Spinal cord (tissue), 10 donors: ENCODE results near the gene SLC8A3. TPM values are rescaled to one million over a fixed set of nuclear protein-coding genes. Genes with fewer than 3 reads are reported as not detected.

Experiments
- DNase-seq, 6 donors: peaks; one replicate each; pipeline versions ENCODE4 v3.0.0 to v3.0.0-alpha.2; 2013 to 2015; ENCODE audit warnings: low spot score in 6 of 6, low read depth in 4 of 6
- H3K27ac ChIP-seq: one replicate; pipeline ENCODE4 v1.5.1; 2013; ENCODE audit warnings: low read depth, low read length, control low read depth
- H3K27me3 ChIP-seq: one replicate; pipeline ENCODE4 v1.6.1; 2013; ENCODE audit warnings: low read length; ENCODE audit not compliant: control insufficient read depth, insufficient read depth
- H3K36me3 ChIP-seq: one replicate; pipeline ENCODE4 v1.6.1; 2013; ENCODE audit warnings: low read length; ENCODE audit not compliant: control insufficient read depth, insufficient read depth
- H3K4me1 ChIP-seq: one replicate; pipeline ENCODE4 v1.6.1; 2013; ENCODE audit warnings: low read length; ENCODE audit not compliant: control insufficient read depth, insufficient read depth
- H3K4me3 ChIP-seq: one replicate; pipeline ENCODE4 v1.5.1; 2013; ENCODE audit warnings: low read depth, low read length, control low read depth
- H3K9me3 ChIP-seq: one replicate; pipeline ENCODE4 v1.6.1; 2013; ENCODE audit warnings: low read length; ENCODE audit not compliant: control insufficient read depth, insufficient read depth
- WGBS: methylation state at CpG from one replicate; pipeline ENCODE4 v1.1.5; 2013; ENCODE audit warnings: missing lambda C conversion rate; ENCODE audit not compliant: insufficient coverage; 5-methylcytosine and 5-hydroxymethylcytosine counted together
- polyA plus RNA-seq, 2 donors: library from polyadenylated mRNA; unstranded; fragments of 120-200 nt; gene quantifications; one replicate each; pipeline ENCODE4 v1.2.1, GENCODE V29; 2013; ENCODE audit not compliant: insufficient read length in 2 of 2
- total RNA-seq, 2 donors: library from RNA; depleted of rRNA in 1 of 2; stranded (reverse); fragments of 120-200 nt in 1 of 2; fragments of >200 nt in 1 of 2; gene quantifications; one replicate each; pipeline versions ENCODE4 v1.2.3 to v1.2.4, GENCODE V29; 2013 to 2014
- donor health status: healthy.

SLC8A3 gene
- total and polyA plus RNA-seq, 4 donors, result 11.1 to 39.9 (median 28.8) TPM

GRCh38 chr14:70023871-70024270, 164.9 kb downstream of the SLC8A3 start:
- Histone ChIP-seq H3K36me3 (peaks cover 26% of the 10 kb centered on the region), H3K4me1 (peaks cover 14% of the 10 kb centered on the region), H3K9me3 (no peaks in the 10 kb centered on the region), H3K4me3 (no peak overlapping the region), H3K27ac (no peak overlapping the region), H3K27me3 (no peaks in the 10 kb centered on the region)
- WGBS, result 0% methylated on average over 1 of the region's 1 CpG
- no peak for DNase-seq

GRCh38 chr14:70022771-70023445, 165.8 kb downstream of the SLC8A3 start:
- Histone ChIP-seq H3K27me3 (no peaks in the 10 kb centered on the region), H3K36me3 (peaks cover 30% of the 10 kb centered on the region), H3K4me3 (no peak overlapping the region), H3K4me1 (peaks cover 23% of the 10 kb centered on the region), H3K27ac (no peak overlapping the region), H3K9me3 (no peaks in the 10 kb centered on the region)
- WGBS, result 96% methylated on average over 12 of the region's 15 CpGs
- no peak for DNase-seq

DNA sequence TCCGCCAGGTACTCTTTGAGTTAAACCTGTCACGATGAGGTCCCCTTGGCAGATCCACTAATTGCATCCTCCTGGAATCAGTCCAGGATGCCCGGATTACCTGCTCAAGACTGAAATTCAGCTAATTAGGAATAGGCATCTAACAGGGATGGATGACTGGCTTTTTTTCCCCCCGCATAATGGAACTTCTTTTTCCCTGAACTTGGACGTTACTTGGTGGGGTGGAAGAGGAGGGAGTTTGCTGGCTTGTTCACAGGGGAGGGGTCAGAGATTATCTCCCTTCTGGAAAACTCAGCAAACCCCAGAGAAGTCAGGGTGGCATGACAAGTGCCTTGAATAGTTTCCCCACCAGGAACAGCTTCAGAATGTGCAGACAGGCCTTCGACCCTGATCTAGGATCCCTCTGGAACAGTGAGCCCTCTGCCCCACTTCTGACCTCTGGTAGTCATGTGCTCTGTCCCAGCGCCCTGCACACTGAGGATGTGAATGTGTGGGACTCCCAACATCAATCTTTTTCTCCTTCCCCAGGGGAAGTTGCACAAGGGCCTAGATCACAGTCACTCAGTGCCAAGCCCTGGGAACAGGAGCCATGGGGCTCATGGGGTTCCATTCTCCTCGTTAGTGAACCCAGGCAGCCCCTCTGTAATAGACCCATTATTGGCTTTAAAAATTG, 167.1 kb downstream of the SLC8A3 start:
- WGBS, result 75% methylated on average over 4 of the region's 8 CpGs
- no peak for DNase-seq
- Histone ChIP-seq H3K27me3 (no peaks in the 10 kb centered on the region), H3K27ac (no peak overlapping the region), H3K9me3 (no peaks in the 10 kb centered on the region), H3K4me3 (no peak overlapping the region), H3K36me3 (peaks cover 26% of the 10 kb centered on the region), H3K4me1 (peaks cover 25% of the 10 kb centered on the region)

- no peak for DNase-seq
- peaks cover 29% of the 10 kb centered on the region for H3K36me3 ChIP-seq
- H3K27ac ChIP-seq, result no peak overlapping the region
- peaks cover 25% of the 10 kb centered on the region for H3K4me1 ChIP-seq
- H3K9me3 ChIP-seq, result no peaks in the 10 kb centered on the region
- 62% methylated on average over 8 of the region's 8 CpGs for WGBS
- no peak overlapping the region for H3K4me3 ChIP-seq
- H3K27me3 ChIP-seq, result no peaks in the 10 kb centered on the region
Observed at GRCh38 chr14:70020352-70021170, 168.2 kb downstream of the SLC8A3 start.

GRCh38 chr14:70019695-70020094, 169.1 kb downstream of the SLC8A3 start:
- H3K9me3 ChIP-seq, result no peaks in the 10 kb centered on the region
- H3K36me3 ChIP-seq, result peaks cover 32% of the 10 kb centered on the region
- peak in 1 of 6 donors; percentile 55 for DNase-seq
- no peaks in the 10 kb centered on the region for H3K27me3 ChIP-seq
- no peak overlapping the region for H3K4me3 ChIP-seq
- H3K27ac ChIP-seq, result no peak overlapping the region
- H3K4me1 ChIP-seq, result peaks cover 25% of the 10 kb centered on the region

DNA sequence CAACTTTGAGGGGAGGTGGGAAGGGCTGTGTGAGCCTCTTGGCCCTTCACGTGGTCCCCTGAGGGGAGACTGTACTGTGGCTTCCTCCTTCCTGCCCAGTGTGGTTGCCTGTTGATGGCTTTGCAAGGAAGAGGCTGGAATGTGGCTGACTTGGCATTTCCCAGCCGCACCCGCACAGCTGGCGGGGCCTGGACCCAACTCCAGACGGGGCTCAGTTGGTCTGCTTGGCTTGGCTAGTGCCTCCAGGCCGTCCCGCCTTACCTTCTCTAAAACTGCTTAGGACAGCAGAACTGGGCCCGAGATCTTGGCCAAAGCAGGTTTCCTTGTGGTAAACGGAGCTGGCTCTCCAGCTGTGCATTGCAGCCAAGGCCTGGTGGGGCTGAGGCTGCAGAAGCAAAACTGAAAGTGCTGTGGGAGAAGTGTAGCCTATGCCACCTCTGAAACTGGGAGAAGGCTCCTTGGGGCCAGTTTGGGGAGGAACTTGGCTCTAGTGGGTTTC, 170.0 kb downstream of the SLC8A3 start:
- Histone ChIP-seq H3K9me3 (no peaks in the 10 kb centered on the region), H3K4me1 (peaks cover 25% of the 10 kb centered on the region), H3K27me3 (no peaks in the 10 kb centered on the region), H3K36me3 (peaks cover 31% of the 10 kb centered on the region), H3K27ac (peak overlapping the region; percentile 6), H3K4me3 (no peak overlapping the region)
- DNase-seq, result peak in 1 of 6 donors; percentile 50
- WGBS, result 76% methylated on average over 9 of the region's 9 CpGs

GRCh38 chr14:70018230-70018629, 170.5 kb downstream of the SLC8A3 start:
- DNase-seq, result no peak
- H3K27me3 ChIP-seq, result no peaks in the 10 kb centered on the region
- WGBS, result 36% methylated on average over 1 of the region's 2 CpGs
- no peaks in the 10 kb centered on the region for H3K9me3 ChIP-seq
- peaks cover 25% of the 10 kb centered on the region for H3K4me1 ChIP-seq
- no peak overlapping the region for H3K4me3 ChIP-seq
- peaks cover 27% of the 10 kb centered on the region for H3K36me3 ChIP-seq
- peak overlapping the region; percentile 6 for H3K27ac ChIP-seq

DNA sequence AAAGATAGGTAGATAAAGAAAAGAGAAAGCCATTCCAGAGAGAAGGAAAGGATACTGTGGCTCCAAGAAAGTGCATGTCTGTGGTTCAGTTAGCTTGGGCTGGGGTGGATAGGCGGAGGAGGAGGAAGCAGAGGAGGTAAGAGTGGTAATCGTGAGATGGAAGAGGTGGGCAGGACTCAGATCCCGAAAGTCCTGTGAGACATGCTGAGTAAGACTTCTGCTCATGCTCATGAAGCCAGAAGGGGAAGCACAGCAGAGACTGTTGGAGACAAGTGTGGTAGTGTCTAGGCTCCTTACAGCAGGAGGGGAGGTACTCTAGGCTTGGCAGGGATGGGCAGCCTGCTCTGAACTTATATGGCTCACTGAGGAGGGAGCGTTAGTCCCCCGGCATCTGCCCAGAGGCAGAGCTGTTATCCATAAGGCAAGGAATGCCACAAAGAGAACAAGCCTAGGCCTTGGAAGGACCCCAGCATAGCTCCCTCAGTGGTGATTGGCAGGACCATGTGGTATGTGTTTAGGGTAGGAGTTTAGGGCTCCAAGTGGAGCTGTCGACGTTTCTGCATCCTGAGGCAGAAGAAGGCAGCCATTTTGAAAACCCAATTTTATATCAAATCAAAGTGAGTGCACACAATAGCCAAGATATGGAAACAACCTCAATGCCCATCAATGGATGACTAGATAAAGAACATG, 174.2 kb downstream of the SLC8A3 start:
- Histone ChIP-seq H3K27ac (no peak overlapping the region), H3K9me3 (no peaks in the 10 kb centered on the region), H3K4me3 (no peak overlapping the region), H3K36me3 (peaks cover 22% of the 10 kb centered on the region), H3K4me1 (peaks cover 27% of the 10 kb centered on the region), H3K27me3 (no peaks in the 10 kb centered on the region)
- DNase-seq, result no peak
- WGBS, result 95% methylated on average over 5 of the region's 7 CpGs

DNA sequence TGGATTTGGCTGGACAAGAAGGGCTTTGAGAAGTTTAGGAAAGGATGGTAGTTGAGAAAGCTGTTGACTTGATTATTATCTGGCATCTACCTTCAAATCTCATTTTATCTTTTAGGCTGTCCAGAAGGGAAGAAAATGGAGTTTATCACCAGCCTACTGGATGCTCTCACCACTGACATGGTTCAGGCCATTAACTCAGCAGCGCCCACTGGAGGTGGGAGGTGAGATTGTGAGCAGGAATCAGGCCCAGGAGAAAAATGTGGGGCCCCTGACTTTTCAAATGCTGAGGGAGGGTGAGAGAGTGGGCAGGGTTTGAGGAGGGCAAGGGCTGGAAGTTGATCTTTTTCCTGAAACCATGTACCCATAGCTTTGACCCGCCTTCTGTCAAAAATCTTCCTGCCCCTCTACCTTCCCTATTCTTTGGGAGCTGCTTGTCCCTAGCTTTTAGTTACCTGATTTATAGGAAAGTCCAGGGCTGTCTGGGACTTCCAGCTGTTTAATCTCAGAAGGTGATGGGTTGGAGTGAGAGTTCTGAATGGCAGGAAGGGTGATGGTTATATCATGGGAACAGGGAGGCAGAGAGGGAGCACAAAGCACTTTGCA, 175.4 kb downstream of the SLC8A3 start:
- H3K4me3 ChIP-seq, result no peak overlapping the region
- DNase-seq, result no peak

More for the DNA sequence above, 175.4 kb downstream of the SLC8A3 start:
- no peak overlapping the region for H3K27ac ChIP-seq
- no peaks in the 10 kb centered on the region for H3K9me3 ChIP-seq
- 13% methylated on average over 1 of the region's 2 CpGs for WGBS
- peaks cover 22% of the 10 kb centered on the region for H3K4me1 ChIP-seq
- H3K27me3 ChIP-seq, result no peaks in the 10 kb centered on the region
- H3K36me3 ChIP-seq, result peaks cover 17% of the 10 kb centered on the region
